ENCODE results near the gene RAB36. TPM values are rescaled to one million over a fixed set of nuclear protein-coding genes. Genes with fewer than 3 reads are reported as not detected.

RAB36 gene
- total RNA-seq, 4 donors from 2014 or later = 8.8 to 28.7 (median 14.7) TPM

GRCh38 chr22:23102776-23103175, 42.5 kb upstream of the RAB36 start:
- Histone ChIP-seq H3K4me1 (peaks cover 0 to 16% of the 10 kb centered on the region in 2 donors), H3K27ac (no peak overlapping the region), H3K4me3 (no peak overlapping the region), H3K9me3 (no peaks in the 10 kb centered on the region), H3K27me3 (no peaks in the 10 kb centered on the region), H3K36me3 (no peaks in the 10 kb centered on the region)
- intact Hi-C loops (cut with DNase I; ENCODE audit: low total_unique reads) = no loop called here
- DNase-seq = no peak
- TF ChIP-seq, protein P1, sequence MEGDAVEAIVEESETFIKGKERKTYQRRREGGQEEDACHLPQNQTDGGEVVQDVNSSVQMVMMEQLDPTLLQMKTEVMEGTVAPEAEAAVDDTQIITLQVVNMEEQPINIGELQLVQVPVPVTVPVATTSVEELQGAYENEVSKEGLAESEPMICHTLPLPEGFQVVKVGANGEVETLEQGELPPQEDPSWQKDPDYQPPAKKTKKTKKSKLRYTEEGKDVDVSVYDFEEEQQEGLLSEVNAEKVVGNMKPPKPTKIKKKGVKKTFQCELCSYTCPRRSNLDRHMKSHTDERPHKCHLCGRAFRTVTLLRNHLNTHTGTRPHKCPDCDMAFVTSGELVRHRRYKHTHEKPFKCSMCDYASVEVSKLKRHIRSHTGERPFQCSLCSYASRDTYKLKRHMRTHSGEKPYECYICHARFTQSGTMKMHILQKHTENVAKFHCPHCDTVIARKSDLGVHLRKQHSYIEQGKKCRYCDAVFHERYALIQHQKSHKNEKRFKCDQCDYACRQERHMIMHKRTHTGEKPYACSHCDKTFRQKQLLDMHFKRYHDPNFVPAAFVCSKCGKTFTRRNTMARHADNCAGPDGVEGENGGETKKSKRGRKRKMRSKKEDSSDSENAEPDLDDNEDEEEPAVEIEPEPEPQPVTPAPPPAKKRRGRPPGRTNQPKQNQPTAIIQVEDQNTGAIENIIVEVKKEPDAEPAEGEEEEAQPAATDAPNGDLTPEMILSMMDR (IDR thresholded peaks at IDR 0.05) = no peak

GRCh38 chr22:23103199-23103954, 41.9 kb upstream of the RAB36 start:
- intact Hi-C loops (cut with DNase I; ENCODE audit: low total_unique reads) = no loop called here
- H3K4me3 ChIP-seq = no peak overlapping the region
- no peaks in the 10 kb centered on the region for H3K36me3 ChIP-seq
- TF ChIP-seq POLR2A (IDR thresholded peaks at IDR 0.05) = no peak
- TF ChIP-seq, protein P1 (IDR thresholded peaks at IDR 0.05) = no peak
- no peak overlapping the region for H3K27ac ChIP-seq
- no peaks in the 10 kb centered on the region for H3K27me3 ChIP-seq
- H3K9me3 ChIP-seq = no peaks in the 10 kb centered on the region
- H3K4me1 ChIP-seq = peaks cover 0 to 10% of the 10 kb centered on the region in 2 donors
- no peak for DNase-seq

DNA sequence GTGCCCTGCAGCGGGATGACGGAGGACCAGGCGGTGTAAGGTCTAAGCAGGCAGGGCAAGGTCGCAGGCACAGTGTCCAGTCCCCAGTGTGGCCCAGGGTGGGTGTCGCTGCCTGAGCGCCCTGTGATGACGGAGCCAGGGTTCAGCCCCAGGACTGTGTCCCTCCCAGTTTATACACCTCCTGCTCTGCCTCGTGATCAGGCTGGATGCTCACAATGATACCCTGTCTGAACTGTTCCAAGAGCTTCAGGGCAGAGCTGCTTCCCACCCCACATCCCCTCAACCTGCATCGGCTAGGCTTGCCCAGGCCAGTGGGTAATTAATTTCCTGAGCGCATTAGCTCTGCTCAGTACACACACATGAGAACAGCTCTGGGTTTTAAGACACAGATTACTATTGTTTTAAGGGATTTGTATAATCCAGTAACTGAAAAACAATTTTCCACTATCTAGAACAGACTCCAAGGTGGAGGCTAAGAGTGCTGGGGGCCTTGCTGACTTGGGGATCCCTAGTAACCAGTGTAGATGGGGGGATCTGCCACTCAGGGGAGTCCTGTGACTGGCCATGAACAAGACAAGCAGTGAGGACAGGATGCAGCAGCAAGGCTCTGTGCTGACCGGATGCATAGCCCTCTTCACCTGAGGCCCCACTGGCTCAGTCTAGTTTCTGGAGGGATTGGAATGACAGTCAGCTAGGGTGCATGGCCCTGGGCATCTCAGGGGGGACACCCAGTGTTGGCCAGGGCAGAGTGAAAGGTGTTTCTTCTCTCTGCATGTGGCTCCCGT, 40.9 kb upstream of the RAB36 start:
- Histone ChIP-seq H3K27ac (no peak overlapping the region), H3K9me3 (no peaks in the 10 kb centered on the region), H3K36me3 (no peaks in the 10 kb centered on the region), H3K27me3 (no peaks in the 10 kb centered on the region), H3K4me1 (no peaks in the 10 kb centered on the region), H3K4me3 (no peak overlapping the region)
- intact Hi-C loops (cut with DNase I; ENCODE audit: low total_unique reads) = no loop called here
- TF ChIP-seq POLR2A (IDR thresholded peaks at IDR 0.05) = no peak
- TF ChIP-seq, protein P1 (IDR thresholded peaks at IDR 0.05) = no peak
- no peak for DNase-seq

DNA sequence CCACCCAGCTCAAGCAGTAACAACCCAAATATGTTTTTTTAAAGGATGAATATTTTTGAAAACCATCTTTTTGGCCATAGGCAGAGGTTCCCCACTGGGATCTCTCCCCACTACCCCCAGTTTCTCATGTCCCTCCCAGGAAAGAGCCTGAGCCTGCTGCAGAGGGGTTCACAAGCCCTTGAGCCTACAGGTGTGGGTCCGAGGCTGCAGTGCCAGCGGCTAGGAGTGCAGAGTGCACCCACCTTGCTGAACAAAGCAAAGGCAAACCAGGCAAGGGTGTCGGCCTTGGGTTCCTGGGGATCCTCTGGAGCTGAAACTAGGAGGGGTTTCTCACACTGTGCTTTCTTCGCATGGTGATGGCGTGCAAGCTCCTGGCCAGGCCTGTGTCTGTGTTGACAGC, 40.0 kb upstream of the RAB36 start:
- TF ChIP-seq, protein P1 (IDR thresholded peaks at IDR 0.05) = no peak
- TF ChIP-seq POLR2A (IDR thresholded peaks at IDR 0.05) = no peak
- Histone ChIP-seq H3K27ac (no peak overlapping the region), H3K4me3 (no peak overlapping the region), H3K9me3 (no peaks in the 10 kb centered on the region), H3K27me3 (no peaks in the 10 kb centered on the region), H3K4me1 (no peaks in the 10 kb centered on the region), H3K36me3 (no peaks in the 10 kb centered on the region)
- intact Hi-C loops (cut with DNase I; ENCODE audit: low total_unique reads) = no loop called here
- no peak for DNase-seq

GRCh38 chr22:23105919-23106318, 39.4 kb upstream of the RAB36 start:
- intact Hi-C loops (cut with DNase I; ENCODE audit: low total_unique reads) = no loop called here
- no peak for TF ChIP-seq POLR2A (IDR thresholded peaks at IDR 0.05)
- TF ChIP-seq, protein P1 (IDR thresholded peaks at IDR 0.05) = no peak
- H3K4me3 ChIP-seq = no peak overlapping the region
- H3K36me3 ChIP-seq = no peaks in the 10 kb centered on the region
- no peaks in the 10 kb centered on the region for H3K4me1 ChIP-seq
- no peak for DNase-seq
- H3K9me3 ChIP-seq = no peaks in the 10 kb centered on the region
- no peak overlapping the region for H3K27ac ChIP-seq
- H3K27me3 ChIP-seq = no peaks in the 10 kb centered on the region
